Esophagus squamous epithelium (tissue), 4 donors: ENCODE measurements around the gene C10orf105.

Source experiments
- CTCF ChIP-seq, 6 experiments: fragments of 450-650 bp in 4 of 6; fragments of 200-600 bp in 2 of 6; sonication (generic) in 2 of 6; IDR thresholded peaks; one replicate each; pipeline ENCODE4 v1.5.1; 2016 to 2019; ENCODE audit warnings: antibody characterized with exemption in 6 of 6, mild to moderate bottlenecking in 4 of 6, moderate library complexity in 4 of 6
- POLR2A ChIP-seq, 4 donors: fragments of 450-650 bp; IDR thresholded peaks; one replicate each; pipeline ENCODE4 v1.6.1; 2017; ENCODE audit warnings: antibody characterized with exemption in 4 of 4, mild to moderate bottlenecking in 4 of 4, moderate library complexity in 3 of 4

- TF ChIP-seq POLR2A (IDR thresholded peaks at IDR 0.05), result no peak
- TF ChIP-seq CTCF (IDR thresholded peaks at IDR 0.05), result no peak
Observed at GRCh38 chr10:71756311-71757191, 37.0 kb upstream of the C10orf105 start.
